ENCODE data around the gene DNAH10. TPM values are rescaled to one million over a fixed set of nuclear protein-coding genes. Genes with fewer than 3 reads are reported as not detected.

Gene DNAH10
- total RNA-seq, 6 experiments from 2014 or later: 0.19 to 1.1 (median 0.64) TPM

DNA sequence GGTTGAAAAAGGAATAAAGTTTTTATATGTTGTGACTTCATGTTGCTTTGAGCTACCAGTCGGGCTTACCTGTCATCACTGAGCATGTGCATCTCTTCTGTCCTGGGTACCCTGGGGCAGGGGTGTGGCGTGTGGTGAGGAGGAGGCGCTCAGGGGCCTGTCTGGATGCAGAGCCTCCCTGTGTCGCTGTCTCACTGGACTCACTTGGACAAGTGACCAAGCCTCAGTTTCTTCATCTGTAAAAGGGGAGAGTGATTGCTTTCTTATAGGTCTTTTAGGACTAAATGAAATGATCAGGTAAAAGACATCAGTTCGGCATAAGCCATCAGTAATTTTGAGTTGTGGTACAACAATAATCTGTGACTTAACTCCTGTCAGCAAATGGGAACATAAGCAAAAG, 27.8 kb upstream of the DNAH10 start:
- no peak for DNase-seq
- Mint-ChIP-seq H3K9me3 (no peaks in the 10 kb centered on the region), H3K36me3 (ENCODE audit: low read depth) (peaks cover 20% of the 10 kb centered on the region), H3K27me3 (ENCODE audit: insufficient read depth) (no peaks in the 10 kb centered on the region), H3K27ac (no peak overlapping the region), H3K4me3 (no peak overlapping the region), H3K4me1 (ENCODE audit: low read depth) (no peaks in the 10 kb centered on the region)
- TF ChIP-seq, protein P1, sequence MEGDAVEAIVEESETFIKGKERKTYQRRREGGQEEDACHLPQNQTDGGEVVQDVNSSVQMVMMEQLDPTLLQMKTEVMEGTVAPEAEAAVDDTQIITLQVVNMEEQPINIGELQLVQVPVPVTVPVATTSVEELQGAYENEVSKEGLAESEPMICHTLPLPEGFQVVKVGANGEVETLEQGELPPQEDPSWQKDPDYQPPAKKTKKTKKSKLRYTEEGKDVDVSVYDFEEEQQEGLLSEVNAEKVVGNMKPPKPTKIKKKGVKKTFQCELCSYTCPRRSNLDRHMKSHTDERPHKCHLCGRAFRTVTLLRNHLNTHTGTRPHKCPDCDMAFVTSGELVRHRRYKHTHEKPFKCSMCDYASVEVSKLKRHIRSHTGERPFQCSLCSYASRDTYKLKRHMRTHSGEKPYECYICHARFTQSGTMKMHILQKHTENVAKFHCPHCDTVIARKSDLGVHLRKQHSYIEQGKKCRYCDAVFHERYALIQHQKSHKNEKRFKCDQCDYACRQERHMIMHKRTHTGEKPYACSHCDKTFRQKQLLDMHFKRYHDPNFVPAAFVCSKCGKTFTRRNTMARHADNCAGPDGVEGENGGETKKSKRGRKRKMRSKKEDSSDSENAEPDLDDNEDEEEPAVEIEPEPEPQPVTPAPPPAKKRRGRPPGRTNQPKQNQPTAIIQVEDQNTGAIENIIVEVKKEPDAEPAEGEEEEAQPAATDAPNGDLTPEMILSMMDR (IDR thresholded peaks at IDR 0.05): no peak

DNA sequence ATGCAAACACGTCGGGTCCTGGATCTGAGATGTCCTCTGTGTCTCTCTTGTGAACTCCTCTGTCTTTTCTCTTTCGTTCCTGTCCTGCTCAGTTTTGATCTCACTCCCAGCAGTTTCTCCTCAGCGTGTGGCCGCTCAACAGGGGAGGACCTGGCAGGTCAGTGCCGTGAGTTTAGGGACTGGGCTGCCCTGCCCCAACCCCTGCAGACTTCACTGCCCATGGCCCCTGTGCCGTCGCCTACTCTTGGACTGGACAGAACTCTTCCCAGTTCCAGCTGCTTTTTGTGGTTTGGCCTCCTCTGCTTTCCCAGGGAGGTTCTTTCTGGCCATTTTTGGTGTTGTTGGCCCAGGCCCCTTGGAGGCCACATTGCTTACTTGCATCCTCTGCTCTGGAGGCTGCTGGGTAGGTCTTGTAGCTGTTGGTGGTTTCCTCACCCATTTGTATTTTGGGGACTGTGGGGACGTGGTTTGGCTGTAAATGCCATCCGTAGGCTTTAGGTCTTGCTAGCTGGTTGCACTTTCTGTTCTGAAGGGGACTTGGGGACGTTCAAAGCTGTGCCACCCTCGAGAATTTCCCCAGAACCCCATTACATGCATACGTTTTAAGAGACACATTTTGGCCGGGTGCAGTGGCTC, 20.0 kb upstream of the DNAH10 start:
- H3K9me3 Mint-ChIP-seq: no peaks in the 10 kb centered on the region
- TF ChIP-seq, protein P1 (IDR thresholded peaks at IDR 0.05): no peak
- peaks cover 21% of the 10 kb centered on the region for H3K36me3 Mint-ChIP-seq (ENCODE audit: low read depth)
- no peak overlapping the region for H3K4me3 Mint-ChIP-seq
- H3K27ac Mint-ChIP-seq: no peak overlapping the region
- no peaks in the 10 kb centered on the region for H3K4me1 Mint-ChIP-seq (ENCODE audit: low read depth)
- H3K27me3 Mint-ChIP-seq (ENCODE audit: insufficient read depth): no peaks in the 10 kb centered on the region
- no peak for DNase-seq

GRCh38 chr12:123743002-123743401, 19.1 kb upstream of the DNAH10 start:
- TF ChIP-seq, protein P1 (IDR thresholded peaks at IDR 0.05): no peak
- no peak for DNase-seq
- no peaks in the 10 kb centered on the region for H3K4me1 Mint-ChIP-seq (ENCODE audit: low read depth)
- no peak overlapping the region for H3K4me3 Mint-ChIP-seq
- H3K9me3 Mint-ChIP-seq: no peaks in the 10 kb centered on the region
- no peaks in the 10 kb centered on the region for H3K27me3 Mint-ChIP-seq (ENCODE audit: insufficient read depth)
- H3K27ac Mint-ChIP-seq: no peak overlapping the region
- peaks cover 20% of the 10 kb centered on the region for H3K36me3 Mint-ChIP-seq (ENCODE audit: low read depth)

DNA sequence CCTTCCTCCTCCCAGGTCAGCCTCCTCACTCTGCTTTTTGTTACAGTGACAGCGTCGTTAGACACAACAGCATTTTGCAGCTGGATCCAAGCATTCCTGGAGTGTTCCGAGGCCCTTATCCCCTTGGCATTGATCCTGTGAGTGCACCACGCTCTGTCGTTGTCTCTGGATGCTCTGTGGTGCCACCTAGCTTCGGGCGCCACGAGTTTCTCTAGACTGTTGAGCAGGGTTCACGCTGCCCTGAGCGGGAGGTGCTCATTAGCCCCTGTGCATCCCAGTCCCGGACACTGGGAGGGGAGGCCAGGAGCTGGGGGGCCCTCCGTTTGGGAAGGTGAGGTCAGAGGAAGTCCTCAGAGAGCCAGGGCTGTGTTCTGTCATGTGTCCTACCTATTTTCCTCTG, 17.3 kb upstream of the DNAH10 start:
- Mint-ChIP-seq H3K4me3 (no peak overlapping the region), H3K9me3 (no peaks in the 10 kb centered on the region), H3K27me3 (ENCODE audit: insufficient read depth) (no peaks in the 10 kb centered on the region), H3K4me1 (ENCODE audit: low read depth) (no peaks in the 10 kb centered on the region), H3K27ac (no peak overlapping the region), H3K36me3 (ENCODE audit: low read depth) (peaks cover 15% of the 10 kb centered on the region)
- no peak for DNase-seq
- TF ChIP-seq, protein P1 (IDR thresholded peaks at IDR 0.05): peak; percentile 23; the same call in 1 of the 2 replicates

- TF ChIP-seq, protein P1 (IDR thresholded peaks at IDR 0.05): no peak
- no peaks in the 10 kb centered on the region for H3K4me1 Mint-ChIP-seq (ENCODE audit: low read depth)
- H3K4me3 Mint-ChIP-seq: no peak overlapping the region
- no peaks in the 10 kb centered on the region; the same call in 1 of the 2 replicates for H3K27me3 Mint-ChIP-seq (ENCODE audit: insufficient read depth)
- DNase-seq: no peak
- H3K36me3 Mint-ChIP-seq (ENCODE audit: low read depth): peaks cover 11% of the 10 kb centered on the region
- no peaks in the 10 kb centered on the region for H3K9me3 Mint-ChIP-seq
- no peak overlapping the region for H3K27ac Mint-ChIP-seq
These were observed 14.8 kb upstream of the DNAH10 start for GRCh38 chr12:123747309-123747708.
